WTC11 (cell line): ENCODE results near the gene KRTAP10-2. TPM values are rescaled to one million over a fixed set of nuclear protein-coding genes. Genes with fewer than 3 reads are reported as not detected.

Experiments
- ATAC-seq: fragments of 200-7000 bp; cut with Tn5 transposase; 2 replicates; pipeline ENCODE4 v1.10.0; 2021; ENCODE audit warnings: mild to moderate bottlenecking, moderate library complexity
- CTCF ChIA-PET: fragments of 300-600 bp; sonication (Branson Sonifier 250); formaldehyde crosslinking; loops from one replicate; lab custom pipeline; 2021; ENCODE audit warnings: antibody characterized with exemption; lab: Charles Lee
- POLR2A ChIA-PET: fragments of 350-600 bp; sonication (Branson Sonifier 250); formaldehyde crosslinking; loops from one replicate; lab custom pipeline; 2021; ENCODE audit warnings: antibody characterized with exemption; lab: Charles Lee
- DNase-seq: peaks from one replicate; pipeline ENCODE4 v3.0.0; 2021; ENCODE audit warnings: low spot score
- H3K27ac Mint-ChIP-seq: 2 replicates; pipeline ENCODE4 v1.8.0; 2021; ENCODE audit warnings: mixed read lengths
- H3K27me3 Mint-ChIP-seq: 2 replicates; pipeline ENCODE4 v1.8.0; 2021; ENCODE audit warnings: low read depth, mild to moderate bottlenecking, moderate library complexity, mixed read lengths
- H3K36me3 Mint-ChIP-seq: 2 replicates; pipeline ENCODE4 v1.8.0; 2021; ENCODE audit warnings: mixed read lengths
- H3K4me1 Mint-ChIP-seq: 2 replicates; pipeline ENCODE4 v1.8.0; 2022; ENCODE audit warnings: mixed read lengths
- H3K4me3 Mint-ChIP-seq: 2 replicates; pipeline ENCODE4 v1.8.0; 2021; ENCODE audit warnings: mild to moderate bottlenecking, moderate library complexity, mixed read lengths
- H3K9me3 Mint-ChIP-seq: 2 replicates; pipeline ENCODE4 v1.8.0; 2021; ENCODE audit warnings: mixed read lengths
- CREM ChIP-seq: sonication (generic); formaldehyde crosslinking; IDR thresholded peaks from 2 replicates; pipeline ENCODE4 v1.8.1; 2022; ENCODE audit warnings: mild to moderate bottlenecking, missing genetic modification reagents, moderate library complexity
- E2F5 ChIP-seq: sonication (generic); formaldehyde crosslinking; IDR thresholded peaks from 2 replicates; pipeline ENCODE4 v1.8.1; 2022; ENCODE audit warnings: mild to moderate bottlenecking, moderate library complexity, missing genetic modification reagents
- ELF4 ChIP-seq: sonication (generic); formaldehyde crosslinking; IDR thresholded peaks from 2 replicates; pipeline ENCODE4 v1.8.1; 2022; ENCODE audit warnings: low read depth, mild to moderate bottlenecking, moderate library complexity, missing genetic modification reagents
- ERG ChIP-seq: fragments of 250-450 bp; sonication (Bioruptor Pico); IDR thresholded peaks from 2 replicates; pipeline ENCODE4 v1.8.0; 2021; ENCODE audit warnings: mild to moderate bottlenecking
- ESRRA ChIP-seq: sonication (generic); formaldehyde crosslinking; IDR thresholded peaks from 2 replicates; pipeline ENCODE4 v1.8.1; 2022; ENCODE audit warnings: mild to moderate bottlenecking, missing genetic modification reagents, borderline replicate concordance
- FOXP1 ChIP-seq: sonication (generic); formaldehyde crosslinking; IDR thresholded peaks from 2 replicates; pipeline ENCODE4 v1.8.0; 2022; ENCODE audit warnings: missing genetic modification reagents, mild to moderate bottlenecking, moderate library complexity, borderline replicate concordance
- HMGXB4 ChIP-seq: sonication (generic); formaldehyde crosslinking; IDR thresholded peaks from 2 replicates; pipeline ENCODE4 v1.8.1; 2023; ENCODE audit warnings: mild to moderate bottlenecking, moderate library complexity, missing genetic modification reagents
- PREB ChIP-seq: sonication (generic); formaldehyde crosslinking; IDR thresholded peaks from 2 replicates; pipeline ENCODE4 v1.8.1; 2022; ENCODE audit warnings: mild to moderate bottlenecking, missing genetic modification reagents, moderate library complexity, borderline replicate concordance
- SMAD4 ChIP-seq: sonication (generic); formaldehyde crosslinking; IDR thresholded peaks from 2 replicates; pipeline ENCODE4 v1.8.0; 2022; ENCODE audit warnings: mild to moderate bottlenecking, missing genetic modification reagents
- USF1 ChIP-seq: sonication (generic); formaldehyde crosslinking; IDR thresholded peaks from 2 replicates; pipeline ENCODE4 v1.8.0; 2022; ENCODE audit warnings: mild to moderate bottlenecking, missing genetic modification reagents
- ZNF121 ChIP-seq: sonication (generic); formaldehyde crosslinking; IDR thresholded peaks from 2 replicates; pipeline ENCODE4 v1.8.0; 2023; ENCODE audit warnings: missing genetic modification reagents
- ZNF138 ChIP-seq: sonication (generic); formaldehyde crosslinking; conservative IDR thresholded peaks from 2 replicates; pipeline ENCODE4 v1.8.1; 2022; ENCODE audit warnings: mild to moderate bottlenecking, moderate library complexity, missing genetic modification reagents
- ZNF281 ChIP-seq: sonication (generic); formaldehyde crosslinking; IDR thresholded peaks from 2 replicates; pipeline ENCODE4 v1.8.0; 2023; ENCODE audit warnings: mild to moderate bottlenecking, missing genetic modification reagents
- ZNF671 ChIP-seq: fragments of 250-450 bp; sonication (Bioruptor Pico); IDR thresholded peaks from 2 replicates; pipeline ENCODE4 v1.8.0; 2021; ENCODE audit warnings: mild to moderate bottlenecking
- total RNA-seq: library from RNA; stranded (reverse); gene quantifications from 3 replicates; pipeline ENCODE4 v1.2.3, GENCODE V29; 2021

The KRTAP10-2 gene
- total RNA-seq, 1 experiment from 2014 or later = not detected

- CTCF ChIA-PET = interaction anchor here (1.4 to 3.7 kb wide), 2 partner anchors 11 to 272 kb away, joined by 4 to 21 read pairs; no protein-coding TSS in a partner anchor
- Mint-ChIP-seq H3K4me1 (0 out of 2 replicates have a peak, but pooled peaks cover 5% of the 10 kb centered on the region), H3K4me3 (no peak overlapping the region), H3K27me3 (no peaks in the 10 kb centered on the region; the same call in 1 of the 2 replicates), H3K36me3 (no peaks in the 10 kb centered on the region), H3K9me3 (peaks cover 10% of the 10 kb centered on the region), H3K27ac (no peak overlapping the region)
- ATAC-seq (no peak), DNase-seq (peak; percentile 10)
- POLR2A ChIA-PET = interaction anchor here (1.1 kb wide), 1 partner anchor 10 kb away, joined by 3 read pairs; no protein-coding TSS in a partner anchor
- TF ChIP-seq ELF4 (CRISPR knock-in tag) = no peak
- no peak for TF ChIP-seq HMGXB4 (CRISPR knock-in tag)
- no peak for TF ChIP-seq ZNF671
- TF ChIP-seq USF1 = no peak
- TF ChIP-seq ZNF121 (CRISPR knock-in tag) = no peak
- TF ChIP-seq PREB (CRISPR knock-in tag) = no peak
- TF ChIP-seq SMAD4 (CRISPR knock-in tag) = no peak
- TF ChIP-seq ERG = no peak
- no peak for TF ChIP-seq ESRRA (CRISPR knock-in tag)
- no peak for TF ChIP-seq ZNF138
- TF ChIP-seq ZNF281 (CRISPR knock-in tag) = no peak
- TF ChIP-seq FOXP1 = no peak
- no peak for TF ChIP-seq CREM (CRISPR knock-in tag)
- no peak for TF ChIP-seq E2F5
Measured at GRCh38 chr21:44521301-44521927, 29.9 kb downstream of the KRTAP10-2 start.
